GM18909 (cell line): Measurements from ENCODE around the gene MAU2.

Experiments used
- ATAC-seq: cut with Tn5 transposase; IDR thresholded peaks from one replicate; pipeline ENCODE4 v1.9.1; 2021; ENCODE audit warnings: mild to moderate bottlenecking; ENCODE audit not compliant: unreplicated experiment, poor library complexity

The MAU2 gene, protein sequence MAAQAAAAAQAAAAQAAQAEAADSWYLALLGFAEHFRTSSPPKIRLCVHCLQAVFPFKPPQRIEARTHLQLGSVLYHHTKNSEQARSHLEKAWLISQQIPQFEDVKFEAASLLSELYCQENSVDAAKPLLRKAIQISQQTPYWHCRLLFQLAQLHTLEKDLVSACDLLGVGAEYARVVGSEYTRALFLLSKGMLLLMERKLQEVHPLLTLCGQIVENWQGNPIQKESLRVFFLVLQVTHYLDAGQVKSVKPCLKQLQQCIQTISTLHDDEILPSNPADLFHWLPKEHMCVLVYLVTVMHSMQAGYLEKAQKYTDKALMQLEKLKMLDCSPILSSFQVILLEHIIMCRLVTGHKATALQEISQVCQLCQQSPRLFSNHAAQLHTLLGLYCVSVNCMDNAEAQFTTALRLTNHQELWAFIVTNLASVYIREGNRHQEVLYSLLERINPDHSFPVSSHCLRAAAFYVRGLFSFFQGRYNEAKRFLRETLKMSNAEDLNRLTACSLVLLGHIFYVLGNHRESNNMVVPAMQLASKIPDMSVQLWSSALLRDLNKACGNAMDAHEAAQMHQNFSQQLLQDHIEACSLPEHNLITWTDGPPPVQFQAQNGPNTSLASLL

DNA sequence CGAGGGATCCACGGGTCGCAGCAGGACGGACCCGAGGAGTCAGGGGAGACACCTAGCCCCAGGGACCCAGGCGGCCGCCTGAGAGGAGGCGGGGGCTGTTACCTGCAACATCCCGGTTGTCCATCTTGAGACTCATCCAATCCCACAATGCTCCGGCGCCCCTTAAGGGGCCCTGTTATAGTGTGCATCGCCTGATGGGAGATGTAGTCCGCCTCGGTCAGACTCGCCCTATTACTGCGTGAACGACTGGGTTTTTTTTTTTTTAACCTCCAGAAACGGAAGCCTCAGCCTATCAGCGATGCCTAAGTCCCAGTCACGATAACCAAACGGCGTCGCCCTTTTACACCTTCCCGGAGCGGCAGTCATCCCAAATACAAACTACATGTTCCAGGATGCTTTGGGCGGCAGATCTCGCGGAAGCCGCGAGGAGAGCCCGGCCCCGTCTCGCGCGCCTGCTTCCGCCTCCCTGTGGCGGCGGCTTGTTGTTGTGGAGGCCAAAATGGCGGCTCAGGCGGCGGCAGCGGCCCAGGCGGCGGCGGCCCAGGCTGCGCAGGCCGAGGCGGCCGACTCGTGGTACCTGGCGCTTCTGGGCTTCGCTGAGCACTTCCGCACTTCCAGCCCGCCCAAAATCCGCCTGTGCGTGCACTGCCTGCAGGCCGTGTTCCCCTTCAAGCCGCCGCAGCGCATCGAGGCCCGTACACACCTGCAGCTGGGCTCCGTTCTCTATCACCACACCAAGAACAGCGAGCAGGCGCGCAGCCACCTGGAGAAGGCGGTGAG, at the start of gene MAU2, which contains the start of gene SUGP1:
Gene MAU2 (plus strand): TSS at position 469 of the 780 bp plus-strand sequence. CDS start 31 bp downstream, at position 500.
Gene SUGP1 (minus strand): TSS at position 149 of the 780 bp plus-strand sequence. CDS start 13 bp downstream, at position 136.
- ATAC-seq: peak; percentile 90

DNA sequence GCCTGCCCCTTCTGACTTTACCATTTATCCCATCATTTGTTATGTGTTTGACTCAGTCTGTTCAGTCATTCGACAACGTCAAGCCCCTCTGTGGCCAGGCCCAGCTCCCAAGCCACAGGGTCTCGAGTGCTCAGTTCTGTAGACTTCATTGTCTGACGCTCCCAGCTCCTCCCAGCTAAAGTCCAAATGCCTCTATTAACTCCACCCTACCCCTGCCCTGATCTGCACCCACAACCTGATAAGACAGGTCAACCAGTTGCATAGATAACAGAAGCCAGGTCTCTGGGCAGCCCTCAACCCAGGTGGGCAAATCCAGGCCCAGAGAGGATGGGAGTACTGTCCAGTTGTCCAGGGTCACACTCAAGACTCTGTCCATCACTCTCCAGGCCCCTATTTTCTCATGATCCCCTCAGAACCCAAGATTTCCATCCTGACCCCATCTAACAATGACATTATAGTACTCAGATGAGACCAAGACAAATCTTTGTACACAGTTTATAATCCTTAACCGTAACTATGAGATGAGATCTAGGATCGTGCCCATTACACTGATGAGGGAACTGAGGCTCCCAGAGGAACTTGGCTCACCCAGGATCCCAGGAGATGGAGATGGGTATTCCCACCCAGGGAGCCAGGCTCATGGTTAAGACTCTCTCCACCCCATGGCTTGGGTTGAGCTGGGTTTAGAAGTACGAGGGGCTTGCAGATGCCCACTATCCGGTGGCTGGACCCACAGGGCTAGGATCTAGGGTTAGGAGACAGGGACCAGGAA, 48.6 kb upstream of the MAU2 start:
- ATAC-seq: no peak

DNA sequence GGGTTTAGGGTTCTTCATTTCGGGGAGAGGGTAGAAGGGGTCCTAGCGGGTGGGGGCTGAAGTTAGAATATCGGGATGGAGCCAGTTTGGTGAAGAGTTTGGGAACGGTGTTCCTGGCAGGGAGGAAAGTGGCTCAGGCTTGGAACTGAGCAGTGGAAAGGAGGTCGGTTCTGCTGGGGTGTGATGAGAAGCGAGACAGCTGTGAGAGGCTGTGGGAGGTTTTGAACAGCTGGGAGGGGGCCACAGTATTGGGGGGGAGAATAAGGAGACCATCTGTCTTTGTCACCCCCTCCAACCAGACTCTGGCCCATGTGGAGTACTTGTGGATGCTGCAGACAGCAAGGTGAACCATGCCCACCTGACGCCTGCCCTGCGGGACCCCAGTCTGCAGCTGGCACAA, 46.5 kb upstream of the MAU2 start:
- no peak for ATAC-seq

DNA sequence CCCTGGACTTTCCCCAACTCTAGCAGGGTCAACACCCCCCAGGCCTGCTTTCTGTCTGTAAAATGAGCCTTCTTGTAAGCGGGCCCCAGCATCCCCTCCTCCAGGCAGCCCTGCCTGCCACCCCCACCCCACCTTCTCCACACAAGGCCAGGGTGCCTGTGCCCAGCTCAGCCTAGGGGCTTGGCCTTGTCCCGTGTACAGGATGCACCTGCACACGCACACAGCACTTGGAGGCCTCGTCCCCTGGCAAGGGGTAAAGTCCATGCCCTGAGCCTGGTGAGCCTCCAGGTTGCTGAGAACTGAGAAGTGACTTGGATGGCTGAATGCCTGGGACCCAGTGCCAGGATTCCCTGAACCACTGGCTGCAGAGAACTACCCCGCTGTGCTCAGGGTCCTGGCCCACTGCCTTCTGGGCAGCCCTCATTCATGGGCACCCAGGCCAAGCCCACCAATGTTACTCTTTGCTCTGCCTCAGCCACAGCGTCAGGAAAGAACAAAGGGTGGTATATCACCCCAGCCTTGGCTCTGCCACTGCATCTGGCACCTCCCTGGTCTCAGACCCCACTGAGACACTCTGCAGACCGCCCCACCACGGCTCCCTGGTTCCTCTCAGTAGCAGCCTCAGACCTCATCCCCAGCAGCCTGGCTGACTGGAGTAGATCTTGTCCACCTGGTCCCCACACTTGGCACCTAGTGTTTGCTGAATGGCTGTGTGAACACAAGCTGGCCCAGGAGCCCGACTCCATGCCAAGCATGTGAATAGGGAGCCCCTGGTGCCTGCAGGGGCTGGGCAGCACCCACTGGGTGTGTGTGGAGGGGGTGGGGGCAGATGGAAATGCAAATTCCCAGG, 45.7 kb upstream of the MAU2 start:
- ATAC-seq: no peak

DNA sequence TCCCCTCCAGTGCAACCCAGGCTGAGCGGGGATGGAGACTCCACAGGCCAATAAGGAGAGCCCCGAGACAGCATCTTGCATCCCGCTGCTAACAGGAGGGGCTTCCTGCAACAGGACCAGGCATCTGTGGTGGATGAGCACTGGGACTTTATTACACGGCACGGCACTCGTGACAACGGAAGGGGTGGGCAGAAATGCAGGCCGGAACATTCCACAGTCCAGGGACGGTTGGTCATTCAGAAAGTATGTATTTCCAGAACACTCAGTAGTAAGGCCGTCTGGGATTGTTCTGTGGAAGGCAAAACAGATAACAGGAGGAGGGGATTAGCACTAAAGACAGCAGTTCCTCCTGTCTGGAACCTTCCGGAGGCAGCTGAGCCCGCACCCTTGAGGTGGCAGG, 44.2 kb upstream of the MAU2 start:
- no peak for ATAC-seq

DNA sequence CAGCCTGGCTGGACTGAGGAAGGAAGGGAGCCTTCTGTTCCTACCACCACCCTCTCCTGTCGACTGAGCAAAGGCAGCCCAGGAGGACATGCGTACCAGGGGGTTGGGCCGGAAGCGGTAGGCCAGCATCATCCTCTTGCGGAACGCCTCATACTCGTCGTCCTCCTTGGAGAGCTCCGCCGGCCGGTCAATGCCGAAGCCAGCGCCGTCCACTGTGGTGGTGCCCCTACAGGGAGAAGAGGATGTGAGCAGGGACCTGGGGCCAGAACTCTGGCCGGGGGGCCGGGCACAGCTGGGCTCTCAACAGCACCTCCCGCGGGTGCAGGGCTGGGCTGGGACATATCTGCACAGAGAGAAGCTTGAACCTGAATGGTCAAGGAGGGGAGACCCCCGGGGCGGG, 43.8 kb upstream of the MAU2 start:
- ATAC-seq: no peak

DNA sequence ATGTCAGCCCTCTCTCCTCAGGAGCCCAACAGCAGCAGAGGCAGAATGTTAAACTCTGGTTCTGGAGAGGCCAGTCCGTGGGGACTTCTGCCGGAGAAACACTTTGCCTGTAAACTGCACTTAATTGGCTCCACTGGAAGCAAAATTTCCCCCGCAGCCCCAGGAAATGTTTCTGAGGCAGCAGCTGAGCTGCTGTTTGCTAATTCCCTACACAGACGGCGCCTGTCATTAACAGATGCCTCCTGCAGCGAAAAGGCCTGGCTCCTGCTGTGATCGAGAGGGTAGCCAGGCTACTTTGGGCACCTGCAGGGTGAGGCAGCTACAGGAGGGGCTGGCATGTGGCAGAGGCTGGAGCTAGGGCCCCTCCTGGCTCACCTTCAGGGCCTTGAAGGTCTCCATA, 42.3 kb upstream of the MAU2 start:
- ATAC-seq: no peak

DNA sequence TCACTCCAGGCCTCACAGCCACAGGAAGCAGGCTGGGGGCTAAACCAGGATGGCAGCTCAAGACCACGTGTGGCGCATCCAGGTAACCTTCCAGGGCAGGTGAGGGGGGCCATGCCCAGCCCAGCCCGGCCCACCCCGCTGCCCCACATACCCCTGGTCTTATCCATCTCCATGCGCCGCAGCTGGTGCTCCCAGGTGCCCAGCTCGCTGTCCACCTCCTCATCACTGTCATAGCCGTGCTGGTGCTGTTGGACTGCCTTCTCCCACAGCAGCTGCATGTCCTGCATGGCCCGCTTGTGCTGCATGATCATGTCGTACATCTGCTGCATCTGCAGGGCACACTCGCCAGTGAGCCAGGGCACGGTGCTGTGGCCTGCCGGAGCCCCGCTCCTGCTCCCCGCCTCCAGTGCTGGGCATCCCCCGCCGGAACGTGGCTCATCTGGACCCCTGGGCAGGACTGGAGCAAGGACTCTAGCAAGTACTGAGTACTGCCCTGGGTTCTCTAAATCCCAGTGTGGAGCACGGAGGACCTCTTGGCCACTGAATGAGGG, 41.5 kb upstream of the MAU2 start:
- ATAC-seq: no peak

DNA sequence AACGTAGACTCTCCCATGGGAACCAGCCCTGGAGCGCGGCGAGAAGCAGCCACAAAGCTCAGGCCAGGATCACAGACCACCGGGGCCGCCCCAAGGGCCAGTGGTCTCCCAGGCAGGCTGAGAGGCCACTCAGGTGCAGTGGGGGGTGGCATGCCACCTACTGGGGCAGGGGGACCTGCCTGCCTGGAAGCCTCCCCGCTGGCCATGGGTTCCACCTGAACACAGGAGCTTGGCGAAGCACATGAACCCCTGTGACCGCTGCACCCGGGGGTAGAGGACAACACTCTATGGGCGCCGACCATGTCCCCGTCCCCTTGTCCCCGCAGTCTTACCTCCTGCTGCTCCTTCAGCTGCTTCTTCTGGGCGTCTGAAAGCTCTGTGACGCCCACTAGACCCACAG, 40.8 kb upstream of the MAU2 start:
- no peak for ATAC-seq

DNA sequence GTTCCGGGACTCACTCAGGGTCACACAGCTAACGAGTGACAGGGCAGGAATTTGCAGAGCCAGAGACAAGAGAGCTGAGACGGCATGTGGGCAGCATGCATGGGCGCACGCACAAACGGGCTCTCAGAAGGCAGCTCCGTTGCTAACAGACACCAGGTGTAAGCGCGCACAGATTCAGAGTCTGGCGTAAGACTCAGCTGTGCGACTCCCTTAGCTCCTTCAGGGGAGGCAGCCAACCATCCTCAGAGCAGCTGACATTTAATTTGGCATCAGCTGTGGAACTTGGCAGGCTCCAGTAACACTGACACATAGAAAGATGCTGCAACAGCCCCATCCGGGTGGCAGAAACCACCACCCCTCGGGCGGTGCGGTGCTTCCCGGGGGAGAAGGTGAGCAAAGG, 40.1 kb upstream of the MAU2 start:
- ATAC-seq: no peak

DNA sequence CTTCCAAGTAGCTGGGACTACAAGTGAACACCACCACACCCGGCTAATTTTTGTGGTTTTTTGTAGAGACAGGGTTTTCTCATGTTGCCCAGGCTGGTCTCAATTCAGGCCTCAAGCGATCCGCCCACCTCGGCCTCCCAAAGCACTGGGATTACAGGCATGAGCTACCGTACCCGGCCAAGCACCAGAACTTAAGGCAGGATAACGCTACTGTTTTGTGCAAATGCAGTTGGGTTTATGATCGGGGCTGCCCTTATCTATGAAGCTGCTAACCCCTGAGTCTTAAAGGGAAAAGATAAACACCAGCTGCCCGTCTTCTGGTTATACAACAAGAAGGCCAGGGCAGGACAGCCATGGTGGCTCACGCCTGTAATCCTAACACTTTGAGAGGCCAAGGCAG, 34.9 kb upstream of the MAU2 start:
- no peak for ATAC-seq

DNA sequence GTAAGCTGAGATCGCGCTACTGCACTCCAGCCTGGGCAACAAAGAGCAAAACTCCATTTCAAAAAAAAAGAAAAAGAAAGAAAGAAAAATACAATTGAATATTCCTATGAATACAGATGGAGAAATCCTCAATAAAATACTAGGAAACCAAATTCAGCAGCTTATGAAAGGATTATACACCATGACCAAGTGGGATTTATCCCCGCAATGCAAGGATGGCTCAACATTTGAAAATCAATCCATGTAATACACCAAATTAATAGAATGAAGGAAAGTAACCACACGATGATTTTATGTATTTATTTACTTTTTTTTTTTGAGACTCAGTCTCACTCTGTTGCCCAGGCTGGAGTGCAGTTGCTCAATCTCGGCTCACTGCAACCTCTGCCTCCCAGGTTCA, 28.0 kb upstream of the MAU2 start:
- ATAC-seq: no peak

DNA sequence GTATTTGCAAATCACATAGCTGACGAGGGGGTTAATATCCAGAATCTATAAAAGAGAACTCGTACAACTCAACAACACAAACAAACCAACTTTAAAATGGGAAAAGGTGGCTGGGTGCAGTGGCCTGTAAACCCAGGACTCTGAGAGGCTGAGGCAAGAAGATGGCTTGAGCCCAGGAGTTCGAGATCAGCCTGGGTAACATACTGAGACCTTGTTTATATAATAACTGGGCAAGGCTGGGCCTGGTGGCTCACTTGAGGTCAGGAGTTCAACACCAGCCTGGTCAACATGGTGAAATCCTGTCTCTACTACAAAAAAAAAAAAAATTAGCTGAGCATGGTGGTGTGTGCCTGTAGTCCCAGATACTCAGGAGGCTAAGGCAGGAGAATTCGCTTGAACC, 25.7 kb upstream of the MAU2 start:
- no peak for ATAC-seq

DNA sequence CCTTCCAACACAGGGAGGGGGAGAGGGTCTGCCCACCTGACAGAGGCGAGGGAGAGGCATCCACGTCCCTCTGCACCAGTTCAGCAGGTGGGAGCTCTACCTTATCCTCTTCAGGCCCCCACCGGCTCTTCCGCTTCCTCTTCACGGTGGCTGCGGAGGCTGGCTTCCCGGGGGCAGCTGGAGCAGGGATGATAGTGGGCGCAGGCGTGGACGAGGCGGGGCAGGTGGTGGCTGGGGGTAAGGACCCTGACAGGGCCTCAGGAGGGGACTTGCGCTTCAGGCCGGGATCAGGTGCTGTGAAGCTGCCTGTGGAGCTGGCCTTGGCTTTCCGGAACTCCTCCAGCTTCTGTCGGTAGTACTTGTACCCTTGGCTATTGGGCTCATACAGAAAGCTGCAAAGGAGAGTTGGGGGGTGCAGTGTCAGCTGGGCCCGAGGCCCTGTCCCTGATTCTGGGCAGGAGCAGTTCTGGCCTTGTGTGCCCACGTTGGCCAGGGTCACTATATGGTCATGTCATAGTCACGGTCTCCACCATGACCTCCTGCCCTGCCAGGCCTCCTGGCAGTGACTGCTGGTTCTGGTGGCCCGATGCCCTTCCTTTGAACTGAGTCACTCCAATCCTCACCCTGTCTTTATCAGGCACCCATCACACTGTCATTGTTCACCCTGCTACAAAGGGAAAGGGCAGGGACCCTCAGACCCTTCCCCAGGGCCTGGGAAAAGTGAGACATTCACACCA, 23.5 kb upstream of the MAU2 start:
- no peak for ATAC-seq

DNA sequence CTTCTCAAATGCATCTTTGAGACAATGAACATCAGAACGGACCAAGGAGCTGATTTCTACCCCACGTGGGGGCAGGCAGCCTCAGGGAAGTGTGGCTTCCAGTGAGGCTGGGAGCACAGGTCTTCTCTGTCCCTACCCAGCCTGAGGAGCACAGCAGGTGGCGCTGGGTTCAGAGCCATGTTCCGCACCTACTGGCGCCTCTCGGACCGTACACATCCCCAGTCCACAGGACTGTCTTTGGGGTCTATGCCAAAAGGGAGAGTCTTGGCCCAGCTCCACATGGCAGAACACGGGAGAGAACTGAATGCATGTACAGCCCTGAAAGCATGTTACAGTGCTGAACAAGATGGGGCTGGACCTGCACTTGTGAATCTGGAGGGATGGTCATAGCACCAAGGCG, 22.9 kb upstream of the MAU2 start:
- ATAC-seq: no peak

DNA sequence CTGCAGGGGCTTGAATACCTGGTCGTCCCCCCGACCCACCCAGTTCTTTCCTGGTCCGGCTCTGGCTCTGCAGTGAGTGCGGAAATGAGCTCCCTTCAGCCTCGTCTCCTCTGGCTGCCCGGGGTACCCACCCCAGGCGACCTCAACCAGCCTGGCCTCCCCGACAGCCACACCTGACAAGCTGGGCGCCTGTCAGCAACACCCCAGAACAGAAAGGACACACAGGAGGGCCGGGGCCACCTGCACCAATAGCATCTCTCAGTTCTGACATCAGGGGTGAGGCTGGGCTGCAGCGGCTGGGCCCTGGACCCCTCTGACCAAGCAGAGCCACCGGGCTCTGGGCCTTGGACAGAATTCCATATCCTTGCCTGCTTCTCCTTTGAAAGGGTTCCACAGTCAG, 20.0 kb upstream of the MAU2 start:
- no peak for ATAC-seq

DNA sequence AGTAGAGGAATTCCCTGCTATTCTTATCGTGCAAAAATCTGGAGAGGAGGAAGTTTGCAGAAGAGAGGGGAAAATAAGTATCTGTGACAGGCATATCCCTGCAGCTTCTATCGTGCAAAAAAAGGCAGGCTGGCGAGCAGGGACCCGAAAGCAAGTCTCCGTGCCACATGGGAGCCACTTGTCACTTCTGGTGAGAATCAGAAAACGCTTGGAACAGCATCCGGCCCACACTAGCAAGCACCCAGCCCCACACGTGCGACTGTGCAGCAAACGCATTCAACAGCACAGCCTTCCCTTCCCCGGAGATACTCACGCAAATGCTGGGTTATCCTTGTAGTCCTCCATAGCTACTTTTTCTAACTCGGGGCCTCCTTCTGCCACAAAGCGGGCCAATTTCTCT, 17.2 kb upstream of the MAU2 start:
- no peak for ATAC-seq

DNA sequence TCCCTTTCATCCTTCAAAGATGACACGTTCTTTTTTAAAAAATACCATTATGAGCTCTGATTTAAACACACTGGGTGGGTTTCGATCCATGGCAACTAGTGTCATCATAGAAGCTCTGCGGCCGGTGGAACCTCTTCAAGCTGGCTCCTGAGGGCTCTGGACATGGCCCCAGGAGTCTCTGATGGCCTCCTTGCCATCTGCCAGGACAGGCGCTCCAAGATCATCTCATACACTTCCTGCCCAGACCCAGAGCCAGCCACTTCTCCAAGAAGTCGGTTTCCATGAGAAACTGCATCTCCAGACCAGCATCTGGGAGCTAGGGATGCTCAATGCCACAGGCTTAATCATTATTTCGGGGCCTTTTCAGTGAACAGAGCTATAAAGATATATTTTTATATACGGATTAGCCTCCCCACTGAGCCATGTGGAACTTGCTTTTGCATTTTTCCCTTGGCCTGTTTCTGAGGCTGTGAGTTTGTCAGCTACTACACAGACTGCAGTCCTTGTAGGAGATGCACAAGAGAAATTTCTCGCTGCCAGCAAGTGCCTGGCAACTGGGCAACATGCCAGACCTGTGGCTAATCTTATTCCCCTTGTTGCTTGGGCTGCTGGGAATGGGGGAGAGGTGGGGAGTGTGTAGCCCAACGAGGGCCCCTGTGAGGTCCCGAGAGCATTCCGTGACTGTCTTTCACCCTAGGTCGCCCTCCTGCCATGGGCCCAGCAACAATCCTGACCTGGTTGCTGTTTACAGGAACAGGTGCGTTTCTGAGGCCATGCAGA, 16.3 kb upstream of the MAU2 start:
- no peak for ATAC-seq
